ENCODE results near the gene MUC3A. TPM values are rescaled to one million over a fixed set of nuclear protein-coding genes. Genes with fewer than 3 reads are reported as not detected.

The MUC3A gene
- total and polyA plus RNA-seq, 2 experiments from 2014 or later, result 16.3 to 44.4 TPM

DNA sequence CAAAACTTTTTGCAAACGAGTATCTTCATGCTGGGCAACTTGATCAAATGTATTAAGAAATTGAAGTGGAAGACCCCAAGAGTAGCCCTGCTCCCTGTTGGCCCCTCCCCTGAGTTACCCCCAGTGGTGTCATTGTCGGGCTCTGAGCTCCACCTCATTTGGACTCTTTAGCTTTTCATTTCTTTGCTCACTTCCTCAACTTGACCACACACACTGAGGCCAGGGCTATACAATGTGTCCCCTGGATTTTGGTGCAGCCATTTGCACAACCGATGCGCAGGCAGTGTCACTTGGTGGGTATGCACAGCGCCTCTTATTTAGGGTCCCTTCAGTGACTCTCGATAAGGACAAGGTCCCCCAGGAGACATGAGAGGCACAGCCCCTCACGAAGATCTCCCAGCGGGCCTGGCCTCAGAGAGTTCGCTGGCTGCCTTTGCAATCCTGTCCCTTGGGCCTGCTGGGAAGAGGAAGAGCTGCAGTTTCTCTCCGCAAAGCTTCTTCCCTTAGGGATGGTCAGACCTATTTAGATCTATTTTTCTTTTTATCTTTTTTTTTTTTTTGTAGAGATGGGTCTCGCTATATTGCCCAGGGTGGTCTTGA is 2.5 kb upstream of the MUC3A start:
- Histone ChIP-seq H2AFZ (peak overlapping the region; percentile 34; the same call in 1 of the 2 replicates), H3K27ac (ENCODE audit: low read depth) (peak overlapping the region; percentile 52; the same call in 1 of the 2 replicates), H3K79me2 (replicated peaks; ENCODE audit: insufficient read depth) (no peaks in the 10 kb centered on the region), H3K36me3 (ENCODE audit: insufficient read depth) (no peaks in the 10 kb centered on the region), H3F3A (replicated peaks; ENCODE audit: low read depth) (0 out of 2 replicates have a peak, but pooled peaks cover 7% of the 10 kb centered on the region), H3K4me1 (ENCODE audit: insufficient read depth) (peaks cover 38% of the 10 kb centered on the region), H3K4me3 (no peak overlapping the region), H4K20me1 (replicated peaks; ENCODE audit: insufficient read depth) (no peaks in the 10 kb centered on the region), H3K27me3 (ENCODE audit: insufficient read depth) (no peaks in the 10 kb centered on the region), H3K9me2 (ENCODE audit: insufficient read depth) (no peaks in the 10 kb centered on the region), H3K4me2 (no peak overlapping the region)
- Mint-ChIP-seq H3K4me3 (no peak overlapping the region), H3K27me3 (ENCODE audit: insufficient read depth, low read depth, poor library complexity) (peaks cover 8% of the 10 kb centered on the region), H3K4me1 (peaks cover 38% of the 10 kb centered on the region), H3K9me3 (peaks cover 12% of the 10 kb centered on the region; the same call in 2 of the 3 replicates), H3K36me3 (ENCODE audit: low read depth) (peaks cover 11% of the 10 kb centered on the region), H3K27ac (no peak overlapping the region)
- DNase-seq (ENCODE audit: low spot score) (peak; percentile 6), ATAC-seq (no peak)
- TF ChIP-seq EZH2phosphoT487 (IDR thresholded peaks at IDR 0.05; ENCODE audit: unreplicated experiment) (no peak), ZNF114 (CRISPR knock-in tag; IDR thresholded peaks at IDR 0.05) (no peak), EZH2 (IDR thresholded peaks at IDR 0.05; ENCODE audit: low read depth, unreplicated experiment) (no peak), STAT1 (IDR thresholded peaks at IDR 0.05; ENCODE audit: unreplicated experiment) (no peak), ETS1 (IDR thresholded peaks at IDR 0.05) (no peak), POLR2AphosphoS5 (IDR thresholded peaks at IDR 0.05; ENCODE audit: low read depth) (no peak), JUNB (IDR thresholded peaks at IDR 0.05; ENCODE audit: unreplicated experiment) (no peak), CREB1 (CRISPR knock-in tag; IDR thresholded peaks at IDR 0.05; ENCODE audit: low read depth) (no peak), NANOG (IDR thresholded peaks at IDR 0.05; ENCODE audit: borderline replicate concordance) (no peak), ZNF462 (CRISPR knock-in tag; IDR thresholded peaks at IDR 0.05) (no peak), ZNF331 (CRISPR knock-in tag; IDR thresholded peaks at IDR 0.05; ENCODE audit: low read depth) (no peak)
- TF ChIP-seq, protein P1, sequence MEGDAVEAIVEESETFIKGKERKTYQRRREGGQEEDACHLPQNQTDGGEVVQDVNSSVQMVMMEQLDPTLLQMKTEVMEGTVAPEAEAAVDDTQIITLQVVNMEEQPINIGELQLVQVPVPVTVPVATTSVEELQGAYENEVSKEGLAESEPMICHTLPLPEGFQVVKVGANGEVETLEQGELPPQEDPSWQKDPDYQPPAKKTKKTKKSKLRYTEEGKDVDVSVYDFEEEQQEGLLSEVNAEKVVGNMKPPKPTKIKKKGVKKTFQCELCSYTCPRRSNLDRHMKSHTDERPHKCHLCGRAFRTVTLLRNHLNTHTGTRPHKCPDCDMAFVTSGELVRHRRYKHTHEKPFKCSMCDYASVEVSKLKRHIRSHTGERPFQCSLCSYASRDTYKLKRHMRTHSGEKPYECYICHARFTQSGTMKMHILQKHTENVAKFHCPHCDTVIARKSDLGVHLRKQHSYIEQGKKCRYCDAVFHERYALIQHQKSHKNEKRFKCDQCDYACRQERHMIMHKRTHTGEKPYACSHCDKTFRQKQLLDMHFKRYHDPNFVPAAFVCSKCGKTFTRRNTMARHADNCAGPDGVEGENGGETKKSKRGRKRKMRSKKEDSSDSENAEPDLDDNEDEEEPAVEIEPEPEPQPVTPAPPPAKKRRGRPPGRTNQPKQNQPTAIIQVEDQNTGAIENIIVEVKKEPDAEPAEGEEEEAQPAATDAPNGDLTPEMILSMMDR (conservative IDR thresholded peaks at IDR 0.05; ENCODE audit: low read depth in 2 of 2), result no peak
- TF ChIP-seq, protein P2, sequence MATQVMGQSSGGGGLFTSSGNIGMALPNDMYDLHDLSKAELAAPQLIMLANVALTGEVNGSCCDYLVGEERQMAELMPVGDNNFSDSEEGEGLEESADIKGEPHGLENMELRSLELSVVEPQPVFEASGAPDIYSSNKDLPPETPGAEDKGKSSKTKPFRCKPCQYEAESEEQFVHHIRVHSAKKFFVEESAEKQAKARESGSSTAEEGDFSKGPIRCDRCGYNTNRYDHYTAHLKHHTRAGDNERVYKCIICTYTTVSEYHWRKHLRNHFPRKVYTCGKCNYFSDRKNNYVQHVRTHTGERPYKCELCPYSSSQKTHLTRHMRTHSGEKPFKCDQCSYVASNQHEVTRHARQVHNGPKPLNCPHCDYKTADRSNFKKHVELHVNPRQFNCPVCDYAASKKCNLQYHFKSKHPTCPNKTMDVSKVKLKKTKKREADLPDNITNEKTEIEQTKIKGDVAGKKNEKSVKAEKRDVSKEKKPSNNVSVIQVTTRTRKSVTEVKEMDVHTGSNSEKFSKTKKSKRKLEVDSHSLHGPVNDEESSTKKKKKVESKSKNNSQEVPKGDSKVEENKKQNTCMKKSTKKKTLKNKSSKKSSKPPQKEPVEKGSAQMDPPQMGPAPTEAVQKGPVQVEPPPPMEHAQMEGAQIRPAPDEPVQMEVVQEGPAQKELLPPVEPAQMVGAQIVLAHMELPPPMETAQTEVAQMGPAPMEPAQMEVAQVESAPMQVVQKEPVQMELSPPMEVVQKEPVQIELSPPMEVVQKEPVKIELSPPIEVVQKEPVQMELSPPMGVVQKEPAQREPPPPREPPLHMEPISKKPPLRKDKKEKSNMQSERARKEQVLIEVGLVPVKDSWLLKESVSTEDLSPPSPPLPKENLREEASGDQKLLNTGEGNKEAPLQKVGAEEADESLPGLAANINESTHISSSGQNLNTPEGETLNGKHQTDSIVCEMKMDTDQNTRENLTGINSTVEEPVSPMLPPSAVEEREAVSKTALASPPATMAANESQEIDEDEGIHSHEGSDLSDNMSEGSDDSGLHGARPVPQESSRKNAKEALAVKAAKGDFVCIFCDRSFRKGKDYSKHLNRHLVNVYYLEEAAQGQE (IDR thresholded peaks at IDR 0.05; ENCODE audit: unreplicated experiment), result no peak
